Stimulated activated CD8-positive, alpha-beta memory T cell treated with anti-CD3 and anti-CD28 coated beads, Interleukin-4, amount 100 ng/mL, for 48 hours (primary cell): Measurements from ENCODE around the gene CLN3.
"Not testable (repeated sequence)": the region's sequence is repeated elsewhere in the genome, so short reads cannot be mapped to it uniquely, and the experiment has no call there.

Experiments
- DNase-seq: peaks from one replicate; pipeline ENCODE4 v3.0.0-alpha.2; 2020

CLN3 gene

DNA sequence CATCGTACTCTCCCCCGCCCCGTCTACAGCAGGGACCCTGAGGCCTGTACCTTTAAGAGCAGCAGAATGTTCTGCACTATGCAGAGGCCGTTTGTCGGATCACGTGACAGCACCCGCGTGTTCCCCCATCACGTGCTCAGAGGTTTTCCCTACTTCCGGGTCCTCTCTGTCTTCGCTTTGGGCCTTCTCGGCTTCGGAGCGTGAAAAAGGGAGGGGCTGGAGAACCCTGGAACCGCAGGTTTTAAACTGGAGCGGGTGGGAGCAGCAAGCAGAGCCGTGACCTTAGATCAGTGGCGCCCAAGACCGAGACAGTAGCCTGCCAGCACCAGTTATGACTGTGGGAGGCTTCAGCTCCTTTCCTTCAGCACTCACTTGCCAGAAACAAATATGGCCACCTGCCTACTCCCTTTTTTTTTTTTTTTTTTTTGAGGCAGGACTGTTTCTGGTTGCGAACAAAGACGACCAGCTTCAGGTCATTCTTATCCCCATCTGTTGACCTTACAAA lies at the start of gene CLN3:
CLN3 (minus strand) TSS at position 105 of the 505 bp plus-strand sequence. CDS start 315 bp downstream, outside the sequence.
- DNase-seq: peak; percentile 88

DNA sequence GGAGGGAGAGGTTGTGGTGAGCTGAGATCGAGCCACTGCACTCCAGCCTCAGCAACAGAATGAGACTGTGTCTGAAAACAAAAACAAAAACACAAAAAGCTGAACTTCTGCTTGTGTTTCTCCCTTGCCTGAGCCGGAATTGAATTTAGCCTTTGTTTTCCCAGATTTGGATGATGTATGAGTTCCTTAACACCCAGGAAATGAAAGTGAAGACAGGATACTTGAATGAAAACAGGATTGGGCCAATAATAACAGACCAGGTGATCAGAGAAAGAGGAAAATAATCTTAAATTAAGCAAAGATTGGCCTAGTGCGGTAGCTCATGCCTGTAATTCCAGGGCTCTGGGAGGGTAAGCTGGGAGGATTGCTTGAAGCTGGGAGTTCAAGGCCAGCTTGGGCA lies 48.5 kb upstream of the CLN3 start:
- no peak for DNase-seq

DNA sequence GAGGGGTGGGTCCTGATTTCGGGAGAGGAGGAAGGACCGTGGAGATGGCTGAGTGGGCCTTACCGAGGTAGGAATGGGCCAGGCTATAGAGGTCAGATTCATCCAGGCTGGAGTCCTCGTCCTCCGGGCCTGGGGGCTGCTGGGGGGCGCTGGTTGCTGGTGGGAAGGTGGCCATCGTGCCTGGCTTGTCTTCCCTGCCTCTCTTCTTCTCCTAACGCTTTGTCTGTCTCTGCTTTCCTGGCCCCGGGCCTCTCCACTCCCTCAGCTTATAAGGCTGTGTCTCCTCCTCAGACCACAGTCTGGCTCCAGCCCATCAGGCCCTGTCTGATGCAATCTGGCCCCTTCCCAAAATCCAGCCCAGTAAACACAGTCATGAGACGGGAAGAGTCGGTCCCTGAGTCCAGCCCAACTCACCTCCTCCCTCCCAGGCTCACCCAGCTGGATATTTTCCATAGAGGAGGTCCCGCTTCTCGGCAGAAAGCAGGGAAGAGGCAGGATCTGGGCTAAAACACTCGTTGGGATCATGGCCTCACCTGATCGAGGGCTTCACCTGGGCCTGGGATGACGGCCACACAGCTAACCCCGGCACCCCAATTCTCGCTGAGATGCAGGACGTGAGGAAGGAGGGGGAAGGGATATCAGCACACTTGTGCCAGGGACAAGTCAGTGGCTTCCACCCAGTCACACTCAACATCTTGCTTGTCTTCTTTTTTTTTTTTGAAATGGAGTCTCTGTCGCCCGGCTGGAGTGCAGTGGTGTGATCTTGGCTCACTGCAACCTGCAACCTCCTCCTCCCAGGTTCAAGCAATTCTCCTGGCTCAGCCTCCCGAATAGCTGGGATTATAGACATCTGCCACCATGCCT lies 47.1 kb upstream of the CLN3 start, which contains the start of gene NUPR1:
NUPR1 (minus strand) TSS at position 242 of the 864 bp plus-strand sequence; CDS start at position 175, 67 bp downstream.
- no peak for DNase-seq

DNA sequence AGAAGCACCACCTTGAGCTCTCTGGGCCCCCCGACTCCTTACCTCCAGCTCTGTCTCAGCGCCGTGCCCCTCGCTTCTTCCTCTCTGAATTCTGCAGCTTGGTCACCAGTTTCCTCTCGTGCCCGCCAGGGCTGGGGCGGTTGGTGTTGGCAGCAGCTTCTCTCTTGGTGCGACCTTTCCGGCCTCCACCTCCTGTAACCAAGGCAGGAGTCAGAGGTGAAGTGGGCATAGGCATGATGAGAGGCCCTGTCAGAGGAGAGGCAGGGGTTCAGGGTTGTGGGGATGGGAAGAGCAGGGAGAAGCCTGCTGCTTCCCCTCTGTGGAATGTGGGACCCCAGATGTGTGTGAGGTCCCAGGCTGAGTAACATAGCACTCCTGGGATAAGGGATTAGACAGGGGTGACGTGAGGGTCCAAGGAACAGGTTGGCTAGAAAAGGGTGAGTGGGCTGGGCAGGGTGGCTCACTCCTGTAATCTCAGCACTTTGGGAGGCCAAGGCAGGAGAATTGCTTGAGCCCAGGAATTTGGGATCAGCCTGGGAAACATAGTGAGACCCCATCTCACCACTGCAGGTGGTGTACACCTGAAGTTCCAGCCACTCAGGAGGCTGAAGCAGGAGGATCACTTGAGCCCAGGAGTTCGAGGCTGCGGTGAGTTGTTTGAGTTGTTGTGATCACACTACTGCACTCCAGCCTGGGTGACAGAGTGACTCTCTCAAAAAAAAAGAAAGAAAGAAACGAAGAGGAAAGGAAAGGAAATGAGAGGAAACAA lies 46.3 kb upstream of the CLN3 start:
- no peak for DNase-seq

DNA sequence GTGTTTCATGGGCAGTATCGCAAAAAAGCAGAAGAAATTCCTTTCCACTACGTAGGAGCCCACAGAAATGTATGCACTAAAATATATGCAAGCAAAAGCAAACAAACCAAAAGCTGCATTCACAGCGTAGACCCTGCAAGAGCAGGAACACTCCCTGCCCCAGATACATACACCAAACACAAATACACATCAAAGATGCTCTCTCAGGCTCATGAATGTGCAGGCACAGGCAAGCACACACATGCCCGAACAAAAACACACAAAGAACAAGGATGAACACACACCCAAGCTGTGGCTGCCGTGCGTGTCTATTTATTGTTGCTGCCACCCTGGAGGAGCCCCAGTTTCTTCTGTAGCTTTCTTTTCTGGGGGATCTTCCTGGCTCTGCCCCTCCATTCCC lies 45.2 kb upstream of the CLN3 start:
- no peak for DNase-seq

DNA sequence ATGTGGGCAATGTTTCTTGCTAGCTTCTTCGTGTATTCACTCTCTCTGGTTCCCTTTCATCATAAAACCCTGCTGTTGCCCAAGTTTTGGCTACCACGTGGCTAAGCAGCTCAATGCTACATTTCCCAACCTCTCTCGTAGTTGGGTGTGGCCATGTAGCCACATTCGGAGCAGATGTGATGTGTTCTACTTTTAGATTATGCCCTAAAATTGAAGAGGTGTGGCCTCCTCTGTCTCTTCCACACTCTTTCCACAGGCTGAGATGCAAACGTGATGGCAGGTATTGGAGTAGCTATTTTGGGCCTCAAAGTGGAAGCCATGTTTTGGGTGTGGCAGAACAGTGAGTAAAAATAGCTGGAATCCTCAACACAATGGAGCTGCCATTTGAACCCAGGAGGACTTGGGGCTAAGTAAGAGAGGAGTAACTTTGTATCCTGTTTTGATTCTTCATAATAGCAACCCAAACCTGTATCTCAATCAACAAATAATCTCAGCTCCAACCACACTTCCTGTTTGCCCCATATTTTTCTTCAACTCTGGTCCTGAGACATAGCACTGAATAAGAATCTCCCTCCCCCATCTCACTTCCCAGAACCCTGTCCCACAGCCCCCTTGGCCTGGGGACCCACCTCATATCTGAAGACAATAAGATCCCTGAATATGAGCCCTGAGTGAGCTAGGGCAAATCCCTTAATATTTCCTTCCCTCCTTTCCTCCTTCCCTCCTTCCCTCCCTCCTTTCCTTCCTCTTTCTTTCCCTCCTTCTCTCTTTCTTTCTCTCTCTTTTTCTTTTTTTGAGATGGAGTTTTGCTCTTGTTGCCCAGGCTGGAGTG lies 42.9 kb upstream of the CLN3 start:
- no peak for DNase-seq

DNA sequence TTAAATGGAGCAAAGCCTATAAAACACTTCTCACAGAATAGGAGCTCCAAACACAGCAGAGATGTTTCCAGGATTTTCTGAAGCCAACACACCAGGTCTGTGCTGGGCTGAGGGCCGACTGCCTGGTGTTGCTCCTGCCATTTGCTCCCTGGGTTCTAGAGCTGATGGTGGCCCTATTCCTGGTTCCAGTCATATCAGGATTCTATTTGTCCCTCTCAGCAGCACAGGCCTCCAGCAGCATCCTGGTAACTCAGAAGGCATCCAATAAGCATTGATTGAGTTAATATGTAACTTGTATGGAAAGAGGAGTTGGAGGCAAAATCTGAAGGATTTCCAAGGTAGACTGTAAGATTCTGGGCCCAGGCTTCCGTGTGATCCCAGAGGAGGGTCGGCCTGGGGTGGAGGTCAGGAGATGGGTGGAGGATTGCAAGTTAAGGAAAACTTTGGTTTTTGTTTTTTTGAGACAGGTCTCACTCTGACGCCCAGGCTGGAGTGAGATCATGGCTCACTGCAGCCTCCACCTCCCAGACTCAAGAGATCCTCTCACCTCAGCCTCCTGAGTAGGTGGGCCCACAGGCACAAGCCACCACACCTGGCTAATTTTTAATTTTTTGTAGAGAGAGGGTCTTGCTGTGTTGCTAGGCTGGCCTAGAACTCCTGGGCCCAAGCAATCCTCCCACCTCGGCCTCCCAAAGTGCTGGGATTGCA lies 41.2 kb upstream of the CLN3 start:
- no peak for DNase-seq

DNA sequence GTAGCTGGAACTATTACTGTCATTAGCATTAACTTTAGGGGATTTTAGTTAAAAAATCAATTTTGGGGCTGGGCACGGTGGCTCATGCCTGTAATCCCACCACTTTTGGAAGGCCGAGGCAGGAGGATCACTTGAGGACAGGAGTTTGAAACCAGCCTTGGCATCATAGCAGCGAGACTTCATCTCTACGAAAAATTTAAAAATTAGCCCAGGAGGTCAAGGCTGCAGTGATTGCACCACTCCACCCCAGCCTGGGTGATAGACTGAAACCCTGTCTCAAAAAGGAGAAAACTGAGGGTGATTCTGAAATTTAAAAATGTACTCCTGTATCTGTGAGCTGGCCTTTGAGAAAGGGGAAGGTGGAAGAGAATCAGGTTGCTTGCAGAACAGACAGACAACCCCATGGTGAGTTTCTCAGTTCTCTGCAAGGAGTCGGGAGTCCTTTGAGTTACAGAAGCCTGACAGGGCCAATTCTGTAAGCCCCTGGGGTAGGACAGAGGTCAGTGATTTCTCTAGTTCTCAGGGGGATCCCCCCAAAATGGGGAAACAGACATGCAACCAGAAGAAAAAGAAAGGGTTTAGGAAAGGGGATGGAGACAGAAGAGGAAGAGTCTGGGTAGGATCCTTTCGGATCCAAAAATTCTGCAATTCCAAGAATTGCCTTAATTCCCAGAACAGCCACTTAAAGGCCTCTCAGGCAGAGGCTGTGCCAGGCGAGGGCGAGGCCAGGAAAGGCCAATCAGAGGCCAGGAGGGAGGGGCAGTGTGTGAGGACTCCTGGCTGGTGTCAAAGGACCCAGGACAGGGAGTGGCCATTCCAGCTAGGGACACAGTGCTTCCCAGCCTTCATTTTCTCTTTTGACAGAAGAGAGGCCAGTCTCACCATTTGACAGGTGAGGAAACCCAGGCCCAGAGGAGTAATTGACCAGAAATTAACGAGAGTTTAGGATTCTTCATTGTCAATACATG lies 40.2 kb upstream of the CLN3 start:
- DNase-seq: no peak

DNA sequence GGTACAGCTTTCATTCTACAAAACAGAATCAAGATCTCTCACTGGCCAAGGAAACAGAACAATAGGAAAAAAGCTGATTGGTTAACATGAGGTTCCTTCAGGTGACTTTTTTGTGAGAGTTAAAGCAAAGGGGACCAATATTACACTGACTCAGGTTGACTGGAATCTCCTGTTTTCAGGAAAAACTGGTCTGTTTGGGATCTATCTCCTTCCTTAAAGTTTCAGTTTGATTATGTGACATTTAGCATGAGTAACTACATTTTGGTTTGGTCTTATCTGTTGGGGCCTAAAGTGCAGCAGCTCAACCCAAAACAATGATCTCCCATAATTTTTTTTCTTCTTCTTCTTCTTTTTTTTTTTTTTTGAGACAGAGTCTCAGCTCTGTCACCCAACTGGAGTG lies 37.2 kb upstream of the CLN3 start:
- no peak for DNase-seq

DNA sequence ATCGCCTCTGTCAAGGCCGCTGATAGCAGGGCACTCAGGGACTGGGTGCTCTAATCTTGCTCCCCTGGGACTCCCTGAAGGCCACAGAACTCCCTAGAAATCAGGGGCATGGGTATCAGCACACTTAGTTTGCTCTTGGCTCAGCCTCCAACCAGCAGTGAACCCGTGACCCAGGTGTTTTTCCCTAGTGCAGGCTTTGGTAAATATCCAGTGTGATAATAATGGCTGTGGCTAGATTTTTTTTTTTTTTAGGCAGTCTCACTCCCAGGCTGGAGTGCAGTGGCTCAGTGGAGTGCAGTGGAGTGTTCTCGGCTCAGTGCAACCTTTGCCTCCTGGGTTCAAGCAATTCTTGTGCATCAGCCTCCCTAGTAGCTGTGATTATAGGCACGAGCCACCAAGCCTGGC lies 36.6 kb upstream of the CLN3 start:
- no peak for DNase-seq

DNA sequence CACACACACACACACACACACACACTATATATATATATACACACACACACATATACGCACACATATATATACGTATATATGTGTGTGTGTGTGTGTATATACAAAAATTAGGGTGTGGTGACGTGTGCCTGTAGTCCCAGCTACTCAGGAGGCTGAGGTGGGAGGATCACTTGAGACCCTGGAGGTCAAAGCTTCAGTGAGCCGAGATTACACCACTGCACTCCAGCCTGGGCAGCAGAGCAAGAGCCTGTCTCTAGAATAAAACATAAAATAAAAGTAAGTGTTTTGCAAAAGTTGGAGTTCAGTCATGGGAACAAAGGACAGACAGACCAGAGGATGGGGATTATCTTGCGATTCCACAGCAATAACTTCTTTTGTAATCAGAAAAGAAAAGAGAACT lies 36.1 kb upstream of the CLN3 start:
- DNase-seq: no peak

DNA sequence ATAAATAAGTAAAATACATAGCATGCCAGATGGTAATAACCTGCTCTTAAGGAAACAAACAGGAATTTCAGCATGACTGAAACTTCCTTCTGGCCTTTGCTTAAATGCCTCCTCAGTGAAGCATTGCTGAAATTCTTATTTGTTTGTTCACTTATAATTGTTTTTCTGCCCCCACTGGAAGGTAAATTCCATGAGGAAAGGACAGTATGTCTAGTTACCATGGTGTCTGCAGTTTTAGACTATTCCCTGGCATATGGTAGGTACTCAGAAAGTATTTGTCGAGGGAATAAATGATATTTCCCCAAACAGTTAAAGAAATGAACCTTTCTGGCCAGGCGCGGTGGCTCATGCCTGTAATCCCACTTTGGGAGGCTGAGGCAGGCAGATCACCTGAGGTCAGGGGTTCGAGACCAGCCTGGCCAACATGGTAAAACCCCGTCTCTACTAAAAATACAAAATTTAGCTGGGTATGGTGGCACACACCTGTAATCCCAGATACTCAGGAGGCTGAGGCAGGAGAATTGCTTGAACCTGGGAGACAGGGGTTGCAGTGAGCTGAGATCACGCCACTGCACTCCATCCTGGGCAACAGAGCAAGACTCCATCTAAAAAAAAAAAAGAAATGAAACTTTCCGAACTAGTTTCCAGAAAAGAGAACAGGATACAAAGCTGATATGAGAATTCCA lies 35.4 kb upstream of the CLN3 start:
- not testable (repeated sequence) for DNase-seq

DNA sequence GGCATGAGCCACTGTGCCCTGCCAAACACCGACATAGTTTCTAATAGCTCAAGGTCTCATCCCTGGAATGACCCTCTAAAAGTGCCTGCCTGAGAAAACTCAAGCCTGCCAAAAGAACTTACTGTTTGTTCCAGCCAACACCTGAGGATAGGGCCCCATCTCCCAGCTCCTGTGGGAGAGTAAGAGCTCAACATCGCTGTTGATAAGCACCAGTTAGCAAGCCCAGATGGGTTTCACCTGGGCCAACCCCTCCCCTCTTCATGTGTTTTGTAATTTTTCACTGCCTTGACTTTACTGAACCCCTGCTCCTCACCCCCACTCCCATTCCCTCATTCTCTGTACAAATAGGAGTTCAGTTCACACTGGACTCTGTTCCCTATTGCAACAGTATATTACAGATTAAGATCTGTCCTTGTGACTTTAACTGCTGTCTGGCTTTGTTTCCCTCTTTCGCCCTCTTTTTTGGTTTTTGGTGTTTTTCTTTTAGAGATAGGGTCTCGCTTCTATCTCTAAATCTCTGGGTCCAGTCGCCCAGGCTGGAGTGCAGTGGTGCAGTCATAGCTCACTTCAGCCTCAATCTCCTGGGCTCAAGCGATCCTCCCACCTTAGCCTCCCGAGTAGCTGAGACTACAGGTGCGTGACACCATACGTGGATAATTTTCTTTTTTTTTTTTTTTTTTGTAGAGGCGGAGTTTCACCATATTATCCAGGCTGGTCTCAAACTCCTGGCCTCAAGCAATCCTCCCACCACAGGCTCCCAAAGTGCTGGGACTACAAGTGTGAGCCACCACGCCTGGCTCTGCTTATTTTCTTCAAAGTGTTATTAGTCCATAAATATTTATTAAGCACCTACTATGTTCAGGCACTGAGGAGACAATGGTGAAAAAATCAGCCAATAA lies 34.6 kb upstream of the CLN3 start:
- no peak for DNase-seq

DNA sequence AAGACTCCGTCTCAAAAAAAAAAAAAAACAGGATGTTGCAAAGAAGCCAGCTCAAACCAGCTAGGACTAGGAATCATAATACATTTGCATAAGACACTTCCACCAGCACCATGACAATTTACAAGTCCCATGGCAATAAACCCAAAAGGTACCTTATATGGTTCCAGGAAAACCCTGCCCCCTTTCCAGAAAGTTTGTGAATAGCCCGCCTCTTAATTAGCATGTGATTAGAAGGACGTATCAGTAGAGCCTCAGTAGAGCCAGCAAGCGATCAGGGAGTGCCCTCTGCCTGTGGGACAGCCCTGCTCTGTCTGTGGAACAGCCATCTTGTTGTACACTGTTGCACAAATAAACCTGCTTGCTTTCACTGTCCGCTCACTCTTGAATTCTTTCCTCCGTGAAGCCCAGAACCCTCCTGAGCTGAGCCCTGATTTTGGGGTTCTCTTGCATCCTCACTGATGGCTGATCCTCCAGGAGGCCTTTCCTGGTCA lies 32.9 kb upstream of the CLN3 start:
- DNase-seq: no peak

DNA sequence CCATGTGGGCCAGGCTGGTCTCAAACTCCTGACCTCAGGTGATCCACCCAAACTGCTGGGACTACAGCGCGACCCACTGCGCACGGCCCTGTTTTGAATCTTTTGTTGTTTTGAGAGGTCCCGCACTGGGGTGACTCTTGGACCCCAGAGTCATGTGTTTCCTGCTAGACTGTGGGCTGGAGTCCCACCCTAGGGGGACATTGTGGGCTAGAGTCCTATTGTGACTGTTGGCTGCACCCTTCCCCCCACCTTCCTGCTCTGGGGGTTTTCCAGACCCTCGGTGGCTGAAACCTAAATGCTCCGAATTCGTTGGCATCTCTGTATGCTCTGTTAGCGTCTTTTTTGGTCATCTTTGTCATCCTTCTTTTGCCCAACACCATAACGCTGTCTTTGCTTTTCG lies 30.9 kb upstream of the CLN3 start:
- DNase-seq: no peak

DNA sequence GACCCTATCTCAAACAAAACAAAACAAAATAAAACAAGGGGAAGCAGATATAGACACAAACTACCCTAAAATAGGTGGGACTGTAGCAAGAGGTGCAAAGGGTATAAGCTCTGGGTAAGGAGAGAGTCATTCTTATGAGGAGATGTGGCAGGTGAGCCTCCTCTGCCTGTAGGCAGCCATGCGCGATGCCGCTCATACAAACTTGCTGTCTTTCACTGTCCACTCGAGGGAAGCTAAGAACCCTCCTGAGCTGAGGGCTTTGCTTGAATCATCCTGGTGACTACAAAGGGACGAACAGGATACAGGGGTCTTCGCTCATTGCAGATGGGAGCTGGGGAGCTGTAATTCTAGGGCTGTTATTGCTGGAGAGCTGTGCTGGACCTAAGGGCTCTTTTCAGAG lies 29.6 kb upstream of the CLN3 start:
- no peak for DNase-seq

DNA sequence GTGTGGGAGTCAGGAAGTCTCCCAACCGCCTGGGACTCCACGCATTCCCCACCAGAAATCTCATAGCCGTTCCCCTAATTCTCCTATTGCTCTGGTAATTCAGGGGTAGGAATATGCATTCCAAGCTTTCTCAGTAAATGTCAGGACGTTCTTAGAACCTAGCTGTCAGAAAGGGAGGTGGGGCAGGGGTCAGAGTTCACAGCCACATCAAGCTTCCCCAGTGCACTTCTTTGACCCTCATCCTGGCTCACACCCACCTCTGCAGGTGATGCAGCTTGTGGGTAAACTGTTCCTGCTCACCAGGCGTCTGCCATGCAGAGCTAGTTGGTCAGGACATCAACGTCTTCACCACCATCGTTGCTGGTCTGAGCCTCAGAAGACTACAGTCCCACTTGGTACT lies 28.8 kb upstream of the CLN3 start:
- DNase-seq: no peak

DNA sequence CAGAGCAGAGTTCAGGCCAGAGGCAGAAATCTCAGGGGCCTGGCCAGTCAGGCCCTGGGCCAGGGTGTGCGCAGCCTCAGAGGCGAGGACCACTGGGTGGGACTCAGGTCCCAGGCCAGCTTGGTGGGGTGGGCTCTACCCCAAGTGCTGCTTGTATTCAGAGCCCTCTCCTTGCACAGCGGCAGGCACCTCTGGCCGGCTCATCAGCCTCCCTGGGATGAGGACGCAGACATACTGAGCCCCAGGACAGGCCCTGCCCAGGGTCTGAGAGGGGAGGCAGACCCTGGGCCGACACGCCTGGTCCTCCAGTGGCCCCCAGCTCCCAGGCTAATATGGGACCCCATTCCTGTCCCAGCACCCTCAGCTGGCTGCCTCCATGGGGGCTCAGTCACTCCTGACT lies 22.4 kb upstream of the CLN3 start:
- no peak for DNase-seq
